Measurements from ENCODE around the gene ADM5. TPM values are rescaled to one million over a fixed set of nuclear protein-coding genes. Genes with fewer than 3 reads are reported as not detected.

ADM5 gene
- total and polyA plus RNA-seq, 10 donors: 1.4 to 14.2 (median 3.7) TPM

- H3K27ac ChIP-seq: peak overlapping the region; percentile 86 to 96 (median 93)
- no peaks in the 10 kb centered on the region for H3K9me3 ChIP-seq
- 0 to 1% (median 0%) methylated on average over 44 to 53 of the region's 53 CpGs for WGBS, 5 donors
- TF ChIP-seq CTCF (IDR thresholded peaks at IDR 0.05 in 8 of 11, conservative IDR thresholded peaks at IDR 0.05 in 3 of 11): peak in 10 of 11 experiments; percentile 9 to 76 (median 49)
- peak; percentile 83 to 90 (median 89) for TF ChIP-seq POLR2AphosphoS5 (IDR thresholded peaks at IDR 0.05)
- peak in 1 of 3 donors; percentile 21 for TF ChIP-seq POLR2A (IDR thresholded peaks at IDR 0.05)
- peaks cover 15 to 53% (median 37%) of the 10 kb centered on the region in 6 donors for H3K4me1 ChIP-seq
- DNase-seq: peak; percentile 97
- H3K36me3 ChIP-seq: peaks cover 4 to 59% (median 34%) of the 10 kb centered on the region in 6 donors
- intact Hi-C loops (cut with DNase I; ENCODE audit: low total_unique reads): loop anchor here (10.0 kb wide), 1 partner anchor 70 kb away; the partner anchor contains the start of gene PRR12
- H3K4me3 ChIP-seq: peak overlapping the region; percentile 68 to 95 (median 89)
- H3K27me3 ChIP-seq (replicated peaks in 1 of 7): no peaks in the 10 kb centered on the region
Measured at GRCh38 chr19:49664171-49665035, 25.0 kb upstream of the ADM5 start.

GRCh38 chr19:49665036-49665350, 24.4 kb upstream of the ADM5 start:
- intact Hi-C loops (cut with DNase I; ENCODE audit: low total_unique reads): loop anchor here (10.0 kb wide), 1 partner anchor 70 kb away; the partner anchor contains the start of gene PRR12
- TF ChIP-seq POLR2AphosphoS5 (IDR thresholded peaks at IDR 0.05) (no peak), CTCF (IDR thresholded peaks at IDR 0.05 in 8 of 11, conservative IDR thresholded peaks at IDR 0.05 in 3 of 11) (no peak), POLR2A (IDR thresholded peaks at IDR 0.05) (no peak)
- Histone ChIP-seq H3K4me3 (peak overlapping the region; percentile 68 to 95 (median 89)), H3K27me3 (replicated peaks in 1 of 7) (no peaks in the 10 kb centered on the region), H3K9me3 (no peaks in the 10 kb centered on the region), H3K36me3 (peaks cover 4 to 59% (median 31%) of the 10 kb centered on the region in 6 donors), H3K27ac (peak overlapping the region; percentile 86 to 96 (median 93)), H3K4me1 (peaks cover 15 to 53% (median 37%) of the 10 kb centered on the region in 6 donors)
- no peak for DNase-seq
- WGBS, 5 donors: 0 to 1% (median 1%) methylated on average over 7 of the region's 7 CpGs

- intact Hi-C loops (cut with DNase I; ENCODE audit: low total_unique reads): loop anchor here (10.0 kb wide), 1 partner anchor 71 kb away; the partner anchor contains the start of gene PRR12
- Histone ChIP-seq H3K4me1 (peaks cover 15 to 53% (median 37%) of the 10 kb centered on the region in 6 donors), H3K4me3 (peak within 1 kb of the TSS; percentile 68 to 95 (median 89)), H3K27me3 (replicated peaks in 1 of 7) (no peaks in the 10 kb centered on the region), H3K9me3 (no peaks in the 10 kb centered on the region), H3K27ac (peak within 1 kb of the TSS; percentile 86 to 96 (median 93)), H3K36me3 (peaks cover 4 to 59% (median 25%) of the 10 kb centered on the region in 6 donors)
- WGBS, 5 donors: 0 to 1% (median 0%) methylated on average over 44 to 50 of the region's 50 CpGs
- DNase-seq: peak; percentile 99
- TF ChIP-seq POLR2A (IDR thresholded peaks at IDR 0.05) (peak in 1 of 3 donors; percentile 43), CTCF (IDR thresholded peaks at IDR 0.05 in 8 of 11, conservative IDR thresholded peaks at IDR 0.05 in 3 of 11) (peak in 3 of 11 experiments; percentile 5 to 15 (median 10)), POLR2AphosphoS5 (IDR thresholded peaks at IDR 0.05) (peak; percentile 87 to 92 (median 89))
Measured at GRCh38 chr19:49665351-49666119, 23.9 kb upstream of the ADM5 start, which contains the start of the genes BCL2L12 and IRF3. BCL2L12 (plus strand) TSS chr19:49665933; CDS start chr19:49666693, 760 bp downstream. IRF3 (minus strand) TSS chr19:49665857; CDS start chr19:49664838, 1,019 bp downstream.

Measured in spleen (tissue), 11 donors.